Naive thymus-derived CD4-positive, alpha-beta T cell (primary cell): ENCODE results near the gene CENPK. TPM values are rescaled to one million over a fixed set of nuclear protein-coding genes. Genes with fewer than 3 reads are reported as not detected.
"Not testable (repeated sequence)": the region's sequence is repeated elsewhere in the genome, so short reads cannot be mapped to it uniquely, and the experiment has no call there.

Experiments used
- ATAC-seq: fragments of 150-1000 bp; cut with Tn5 transposase; 2 replicates; pipeline ENCODE4 v1.10.0; 2021; ENCODE audit warnings: mild to moderate bottlenecking, moderate library complexity
- CTCF ChIA-PET: fragments of 350-600 bp; sonication (Branson Sonifier 250); formaldehyde crosslinking; loops from one replicate; lab custom pipeline; 2021; ENCODE audit warnings: antibody characterized with exemption; lab: Charles Lee
- POLR2A ChIA-PET: fragments of 350-600 bp; sonication (Branson Sonifier 250); formaldehyde crosslinking; loops from one replicate; lab custom pipeline; 2021; ENCODE audit warnings: antibody characterized with exemption, inconsistent platforms; lab: Charles Lee
- DNase-seq, 9 donors: peaks; one replicate each; pipeline versions ENCODE4 v3.0.0 to v3.0.0-alpha.2; 2020 to 2022; ENCODE audit warnings: mixed read lengths in 1 of 9
- H3K27ac ChIP-seq: one replicate; pipeline ENCODE4 v1.7.0; 2013; ENCODE audit warnings: mild to moderate bottlenecking, low read depth, low read length, moderate library complexity
- H3K27me3 ChIP-seq, 2 donors: one replicate each; pipeline ENCODE4 v1.7.0; 2013; ENCODE audit warnings: low read length in 2 of 2, mild to moderate bottlenecking in 2 of 2, moderate library complexity in 2 of 2; ENCODE audit not compliant: control insufficient read depth in 2 of 2, insufficient read depth in 2 of 2
- H3K36me3 ChIP-seq, 3 experiments: 1 replicate in 2 of 3; 2 replicates in 1 of 3; pipeline ENCODE4 v1.7.0; 2013; ENCODE audit warnings: low read length in 3 of 3, mild to moderate bottlenecking in 3 of 3, moderate library complexity in 1 of 3; ENCODE audit not compliant: insufficient read depth in 3 of 3, control insufficient read depth in 2 of 3
- H3K4me1 ChIP-seq, 2 donors: one replicate each; pipeline ENCODE4 v1.7.0; 2013; ENCODE audit warnings: low read length in 2 of 2, mild to moderate bottlenecking in 2 of 2, moderate library complexity in 1 of 2; ENCODE audit not compliant: control insufficient read depth in 2 of 2, insufficient read depth in 2 of 2
- H3K4me3 ChIP-seq: 2 replicates; pipeline ENCODE4 v1.7.0; 2013; ENCODE audit warnings: mild to moderate bottlenecking, low read length
- H3K9me3 ChIP-seq, 3 experiments: 1 replicate in 2 of 3; 2 replicates in 1 of 3; pipeline ENCODE4 v1.7.0; 2013; ENCODE audit warnings: low read length in 3 of 3; ENCODE audit not compliant: control insufficient read depth in 2 of 3
- H3K27ac Mint-ChIP-seq, 9 donors: one replicate each; pipeline ENCODE4 v1.8.0; 2020 to 2022; ENCODE audit warnings: mixed read lengths in 9 of 9, mild to moderate bottlenecking in 8 of 9, moderate library complexity in 5 of 9, inconsistent platforms in 2 of 9
- H3K27me3 Mint-ChIP-seq, 5 donors: one replicate each; pipeline ENCODE4 v1.8.0; 2021 to 2022; ENCODE audit warnings: mixed read lengths in 5 of 5, mild to moderate bottlenecking in 1 of 5
- H3K36me3 Mint-ChIP-seq, 5 donors: one replicate each; pipeline ENCODE4 v1.8.0; 2020 to 2022; ENCODE audit warnings: mixed read lengths in 5 of 5, mild to moderate bottlenecking in 3 of 5, inconsistent platforms in 1 of 5
- H3K4me1 Mint-ChIP-seq, 7 donors: one replicate each; pipeline ENCODE4 v1.8.0; 2020 to 2022; ENCODE audit warnings: mixed read lengths in 7 of 7, mild to moderate bottlenecking in 3 of 7, inconsistent platforms in 1 of 7
- H3K4me3 Mint-ChIP-seq, 10 donors: one replicate each; pipeline ENCODE4 v1.8.0; 2020 to 2022; ENCODE audit warnings: mild to moderate bottlenecking in 10 of 10, mixed read lengths in 10 of 10, moderate library complexity in 6 of 10, inconsistent platforms in 2 of 10
- H3K9me3 Mint-ChIP-seq, 11 donors: one replicate each; pipeline ENCODE4 v1.8.0; 2020 to 2022; ENCODE audit warnings: mixed read lengths in 11 of 11, mild to moderate bottlenecking in 4 of 11, inconsistent platforms in 1 of 11, moderate library complexity in 1 of 11
- intact Hi-C, 2 donors: fragments of 100-400 bp; cut with micrococcal nuclease; formaldehyde crosslinking; loops; one replicate each; pipeline ENCODE4 v1.15.1; 2023
- polyA plus RNA-seq, 2 donors: library from polyadenylated mRNA; unstranded; fragments of 300-500 nt; fragmentation: Illumina TruSeq; gene quantifications; one replicate each; pipeline ENCODE4 v1.2.3, GENCODE V29; 2021
- total RNA-seq, 6 experiments: library from RNA in 5 of 6; stranded (reverse) in 5 of 6; gene quantifications; 1 replicate in 5 of 6; 2 replicates in 1 of 6; pipeline ENCODE4 v1.2.3 and lab custom pipeline; 2021 to 2026

Gene CENPK
- total RNA-seq, result 10 to 100 TPM in 3 of 5 experiments, 1 to 10 TPM in 2; 7.2 to 78.8 (median 14.1) TPM
- 10 to 100 TPM; 37.5 to 44.1 TPM for polyA plus RNA-seq
- 22.2 reads per million, percentile 53 among the genes with 10 or more reads in this experiment for total RNA-seq (lab: John Stamatoyannopoulos, UW)

DNA sequence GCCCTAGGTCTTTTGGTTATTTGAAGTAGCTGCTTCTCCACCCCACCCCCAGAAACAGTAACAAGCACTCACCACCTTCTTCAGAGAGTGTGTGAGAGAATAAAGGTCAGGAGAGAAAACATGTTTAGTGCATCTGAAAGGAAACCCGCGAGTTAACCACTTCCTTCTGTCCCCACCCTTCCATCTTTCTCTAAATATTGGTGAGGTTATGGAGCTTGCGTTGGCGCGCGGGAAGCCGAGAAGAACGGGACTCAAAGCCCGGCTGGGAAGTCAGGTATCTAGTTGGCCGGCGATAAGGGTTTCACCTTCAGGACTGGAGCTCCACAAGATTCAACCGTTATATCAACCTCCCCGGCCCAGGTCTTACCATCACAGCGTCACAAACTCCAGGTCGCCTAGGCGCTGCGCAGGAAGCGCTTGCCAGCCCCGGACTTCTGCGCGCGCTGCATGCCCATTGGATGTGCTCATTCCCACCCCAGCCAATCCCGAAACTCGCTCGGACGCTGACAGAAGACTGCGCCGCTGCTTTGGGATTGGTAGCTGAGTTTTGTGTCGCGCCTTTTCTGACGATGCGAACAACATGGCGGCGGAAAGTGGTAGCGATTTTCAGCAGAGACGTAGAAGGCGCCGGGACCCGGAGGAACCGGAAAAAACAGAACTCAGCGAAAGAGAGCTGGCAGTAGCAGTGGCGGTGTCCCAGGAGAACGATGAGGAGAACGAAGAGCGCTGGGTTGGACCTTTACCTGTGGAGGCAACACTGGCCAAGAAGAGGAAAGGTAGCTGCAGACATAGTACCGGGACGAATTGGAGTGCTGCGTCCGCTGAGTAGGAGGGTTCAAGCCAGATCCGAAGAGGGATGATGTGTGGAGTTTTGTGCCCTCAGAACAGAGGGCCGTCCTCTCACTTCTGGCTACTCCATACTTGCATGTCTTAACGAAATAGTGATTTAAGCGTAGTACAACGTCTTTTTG lies at the start of gene CENPK, which contains the start of gene PPWD1:
TSS of gene CENPK (minus strand) at position 438 of the 971 bp plus-strand sequence. CDS start 8,261 bp downstream, outside the sequence.
TSS of gene PPWD1 (plus strand) at position 566 of the 971 bp plus-strand sequence. CDS start at position 581, 15 bp downstream.
- Histone ChIP-seq H3K4me1 (peaks cover 30% of the 10 kb centered on the region in 2 donors), H3K9me3 (no peaks in the 10 kb centered on the region), H3K27ac (peak within 1 kb of the TSS; percentile 93), H3K4me3 (peak within 1 kb of the TSS; percentile 93), H3K36me3 (peaks cover 0 to 7% (median 0%) of the 10 kb centered on the region in 3 experiments), H3K27me3 (no peaks in the 10 kb centered on the region)
- ChIA-PET CTCF (no interaction called here), POLR2A (interaction anchor here (0.6 to 3.7 kb wide), 20 partner anchors 9 to 794 kb away, joined by 3 to 22 read pairs (median 5); partner anchors contain the start of genes ADAMTS6, CWC27, ERBIN and NLN)
- H3K36me3 Mint-ChIP-seq, result peaks cover 0 to 18% (median 12%) of the 10 kb centered on the region in 5 donors
- H3K27me3 Mint-ChIP-seq, result no peaks in the 10 kb centered on the region
- peak within 1 kb of the TSS; percentile 97 to 100 (median 98) for H3K27ac Mint-ChIP-seq
- ATAC-seq, result peak; percentile 99
- DNase-seq, result peak; percentile 83 to 97 (median 94)
- intact Hi-C loops, result loop anchor here (1.0 to 10.0 kb wide), 15 partner anchors 61 to 1602 kb away; partner anchors contain the start of genes CWC27 (in 2 of the 2), ERBIN (in 2 of the 2), SREK1 (in 2 of the 2) and SREK1IP1 (in 2 of the 2)
- peak within 1 kb of the TSS; percentile 92 to 99 (median 96) for H3K4me3 Mint-ChIP-seq
- H3K4me1 Mint-ChIP-seq, result peaks cover 22 to 79% (median 59%) of the 10 kb centered on the region in 7 donors
- H3K9me3 Mint-ChIP-seq, result peaks cover 0 to 2% (median 0%) of the 10 kb centered on the region in 11 donors

- no peak overlapping the region for H3K4me3 Mint-ChIP-seq
- H3K9me3 Mint-ChIP-seq, result no peaks in the 10 kb centered on the region
- ChIA-PET POLR2A (interaction anchor here (1.2 kb wide), 1 partner anchor 12 kb away, joined by 8 read pairs; the partner anchor contains the start of gene TRIM23), CTCF (no interaction called here)
- H3K27me3 ChIP-seq, result no peaks in the 10 kb centered on the region
- no peak overlapping the region for H3K27ac Mint-ChIP-seq
- H3K27me3 Mint-ChIP-seq, result no peaks in the 10 kb centered on the region
- peaks cover 21 to 65% (median 28%) of the 10 kb centered on the region in 3 experiments for H3K36me3 ChIP-seq
- no peaks in the 10 kb centered on the region for H3K4me1 ChIP-seq
- peaks cover 19 to 54% (median 37%) of the 10 kb centered on the region in 5 donors for H3K36me3 Mint-ChIP-seq
- no peak for ATAC-seq
- no peak overlapping the region for H3K27ac ChIP-seq
- intact Hi-C loops, result no loop called here
- no peaks in the 10 kb centered on the region for H3K9me3 ChIP-seq
- no peak for DNase-seq
- H3K4me1 Mint-ChIP-seq, result peaks cover 0 to 38% (median 16%) of the 10 kb centered on the region in 7 donors
- no peak overlapping the region for H3K4me3 ChIP-seq
Observed at GRCh38 chr5:65612298-65612907, 49.4 kb upstream of the CENPK start.

- Histone ChIP-seq H3K27ac (no peak overlapping the region), H3K9me3 (no peaks in the 10 kb centered on the region), H3K4me3 (no peak overlapping the region), H3K27me3 (no peaks in the 10 kb centered on the region), H3K4me1 (no peaks in the 10 kb centered on the region), H3K36me3 (peaks cover 21 to 73% (median 21%) of the 10 kb centered on the region in 3 experiments)
- Mint-ChIP-seq H3K27ac (no peak overlapping the region), H3K4me3 (no peak overlapping the region), H3K9me3 (no peaks in the 10 kb centered on the region), H3K36me3 (peaks cover 23 to 61% (median 44%) of the 10 kb centered on the region in 5 donors), H3K4me1 (peaks cover 0 to 40% (median 17%) of the 10 kb centered on the region in 7 donors), H3K27me3 (no peaks in the 10 kb centered on the region)
- CTCF ChIA-PET, result no interaction called here
- DNase-seq (no peak), ATAC-seq (no peak)
- POLR2A ChIA-PET, result interaction anchor here (1.2 kb wide), 1 partner anchor 13 kb away, joined by 8 read pairs; the partner anchor contains the start of gene TRIM23
- intact Hi-C loops, result no loop called here
Observed at GRCh38 chr5:65611524-65611923, 48.6 kb upstream of the CENPK start.

DNA sequence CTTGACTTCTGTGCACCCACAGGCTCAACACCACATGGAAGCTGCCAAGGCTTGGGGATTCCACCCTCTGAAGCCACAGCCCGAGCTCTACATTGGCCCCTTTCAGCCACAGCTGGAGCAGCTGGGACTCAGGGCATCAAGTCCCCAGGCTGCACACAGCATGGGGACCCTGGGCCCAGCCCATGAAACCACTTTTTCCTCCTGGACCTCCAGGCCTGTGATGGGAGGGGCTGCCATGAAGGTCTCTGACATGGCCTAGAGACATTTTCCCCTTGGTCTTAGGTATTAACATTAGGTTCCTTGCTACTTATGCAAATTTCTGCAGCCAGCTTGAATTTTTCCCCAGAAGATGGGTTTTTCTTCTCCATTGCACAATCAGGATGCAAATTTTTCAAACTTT lies 38.8 kb upstream of the CENPK start:
- peaks cover 6 to 74% (median 13%) of the 10 kb centered on the region in 3 experiments for H3K36me3 ChIP-seq
- POLR2A ChIA-PET, DNase-seq, H3K4me3 ChIP-seq, H3K9me3 ChIP-seq, H3K27me3 ChIP-seq, ATAC-seq, H3K27ac ChIP-seq, CTCF ChIA-PET, H3K4me1 ChIP-seq, H3K4me3 Mint-ChIP-seq, intact Hi-C loops, H3K27me3 Mint-ChIP-seq: not testable (repeated sequence)
- Mint-ChIP-seq H3K36me3 (peaks cover 22 to 72% (median 47%) of the 10 kb centered on the region in 5 donors), H3K9me3 (peaks cover 0 to 12% (median 3%) of the 10 kb centered on the region in 11 donors), H3K27ac (peak overlapping the region in 2 of 9 donors; percentile 15 to 45), H3K4me1 (peaks cover 2 to 31% (median 21%) of the 10 kb centered on the region in 7 donors)

GRCh38 chr5:65588694-65589093 lies 25.7 kb upstream of the CENPK start:
- no peaks in the 10 kb centered on the region for H3K9me3 ChIP-seq
- no peaks in the 10 kb centered on the region for H3K9me3 Mint-ChIP-seq
- no peak overlapping the region for H3K4me3 ChIP-seq
- no peak overlapping the region for H3K27ac ChIP-seq
- no peak overlapping the region for H3K27ac Mint-ChIP-seq
- peaks cover 0 to 6% (median 0%) of the 10 kb centered on the region in 7 donors for H3K4me1 Mint-ChIP-seq
- H3K4me3 Mint-ChIP-seq, result no peak overlapping the region
- no peaks in the 10 kb centered on the region for H3K4me1 ChIP-seq
- ATAC-seq, result no peak
- H3K36me3 Mint-ChIP-seq, result peaks cover 13 to 33% (median 19%) of the 10 kb centered on the region in 5 donors
- no peaks in the 10 kb centered on the region for H3K27me3 ChIP-seq
- DNase-seq, result peak in 1 of 9 donors; percentile 5
- no peaks in the 10 kb centered on the region for H3K27me3 Mint-ChIP-seq
- ChIA-PET POLR2A (no interaction called here), CTCF (no interaction called here)
- peaks cover 12 to 56% (median 46%) of the 10 kb centered on the region in 3 experiments for H3K36me3 ChIP-seq
- intact Hi-C loops, result loop anchor here in 1 of 2 donors (1.0 kb wide), 1 partner anchor 777 kb away; no protein-coding TSS in a partner anchor

DNA sequence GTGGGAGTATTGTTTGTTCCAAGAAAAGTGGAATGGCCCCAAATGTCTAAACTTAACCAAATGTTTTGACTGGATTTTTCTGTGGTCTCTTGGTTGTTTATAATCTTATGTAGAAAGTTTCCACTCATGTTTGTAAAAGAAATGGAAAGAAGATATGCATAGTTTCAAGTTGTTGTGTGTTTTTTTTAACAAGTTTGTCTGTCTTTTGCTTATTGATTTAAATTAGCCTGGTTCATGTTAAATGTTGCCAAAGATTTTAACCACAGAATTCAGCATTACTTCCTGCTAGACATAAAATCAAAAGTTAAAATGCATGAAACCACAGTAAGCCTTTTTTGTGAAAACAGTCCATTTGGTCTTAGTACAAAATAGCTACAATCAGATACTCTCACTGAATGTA lies 14.2 kb upstream of the CENPK start:
- ChIA-PET CTCF (no interaction called here), POLR2A (interaction anchor here (1.6 kb wide), 1 partner anchor 14 kb away, joined by 6 read pairs; the partner anchor contains the start of genes CENPK and PPWD1)
- Mint-ChIP-seq H3K27ac (peak overlapping the region in 6 of 9 donors; percentile 7 to 79 (median 39)), H3K4me1 (peaks cover 15 to 50% (median 44%) of the 10 kb centered on the region in 7 donors), H3K4me3 (no peak overlapping the region), H3K36me3 (peaks cover 19 to 57% (median 28%) of the 10 kb centered on the region in 5 donors), H3K27me3 (no peaks in the 10 kb centered on the region), H3K9me3 (no peaks in the 10 kb centered on the region)
- no peak for ATAC-seq
- no peak for DNase-seq
- no peak overlapping the region for H3K27ac ChIP-seq
- H3K36me3 ChIP-seq, result peaks cover 15 to 59% (median 18%) of the 10 kb centered on the region in 3 experiments
- intact Hi-C loops, result no loop called here
- H3K9me3 ChIP-seq, result no peaks in the 10 kb centered on the region
- peaks cover 0 to 3% of the 10 kb centered on the region in 2 donors for H3K4me1 ChIP-seq
- H3K4me3 ChIP-seq, result no peak overlapping the region
- no peaks in the 10 kb centered on the region for H3K27me3 ChIP-seq
